GM11168 (cell line): ENCODE data around the gene ARG1.

Experiments
- in situ Hi-C: fragments of 300-500 bp; cut with MboI; formaldehyde crosslinking; loops from one replicate; pipeline ENCODE4 v1.12.0; 2022; ENCODE audit warnings: low sequenced_read_pairs; ENCODE audit not compliant: unreplicated experiment

The ARG1 gene

GRCh38 chr6:131572686-131573415 lies at the start of gene ARG1:
Gene ARG1, plus strand, starts transcription at chr6:131573226. Its CDS starts 57 bp downstream, at chr6:131573283.
- in situ Hi-C loops = no loop called here

- in situ Hi-C loops = no loop called here
Measured at GRCh38 chr6:131523988-131524673, 48.9 kb upstream of the ARG1 start.

- in situ Hi-C loops = loop anchor here (25.0 kb wide), 1 partner anchor 638 kb away; no protein-coding TSS in a partner anchor
Measured at GRCh38 chr6:131524695-131525336, 48.2 kb upstream of the ARG1 start.

GRCh38 chr6:131530936-131531335 lies 42.1 kb upstream of the ARG1 start:
- in situ Hi-C loops = loop anchor here (10.0 to 25.0 kb wide), 2 partner anchors 336 to 644 kb away; no protein-coding TSS in a partner anchor

- in situ Hi-C loops = loop anchor here (10.0 to 25.0 kb wide), 2 partner anchors 337 to 644 kb away; no protein-coding TSS in a partner anchor
Measured at GRCh38 chr6:131531681-131532080, 41.3 kb upstream of the ARG1 start.

- in situ Hi-C loops = loop anchor here (10.0 to 25.0 kb wide), 2 partner anchors 338 to 645 kb away; no protein-coding TSS in a partner anchor
Measured at GRCh38 chr6:131532580-131533039, 40.4 kb upstream of the ARG1 start.

GRCh38 chr6:131538615-131539014 lies 34.4 kb upstream of the ARG1 start:
- in situ Hi-C loops = loop anchor here (10.0 to 25.0 kb wide), 2 partner anchors 344 to 651 kb away; no protein-coding TSS in a partner anchor

- in situ Hi-C loops = loop anchor here (25.0 kb wide), 1 partner anchor 658 kb away; no protein-coding TSS in a partner anchor
Measured at GRCh38 chr6:131545317-131545716, 27.7 kb upstream of the ARG1 start.

GRCh38 chr6:131547488-131547887 lies 25.5 kb upstream of the ARG1 start:
- in situ Hi-C loops = loop anchor here (25.0 kb wide), 1 partner anchor 660 kb away; no protein-coding TSS in a partner anchor

- in situ Hi-C loops = loop anchor here (25.0 kb wide), 1 partner anchor 661 kb away; no protein-coding TSS in a partner anchor
Measured at GRCh38 chr6:131548441-131548840, 24.6 kb upstream of the ARG1 start.

GRCh38 chr6:131549811-131550210 lies 23.2 kb upstream of the ARG1 start:
- in situ Hi-C loops = loop anchor here (25.0 kb wide), 1 partner anchor 663 kb away; no protein-coding TSS in a partner anchor

GRCh38 chr6:131551902-131552301 lies 21.1 kb upstream of the ARG1 start:
- in situ Hi-C loops = no loop called here

- in situ Hi-C loops = no loop called here
Measured at GRCh38 chr6:131552572-131552971, 20.5 kb upstream of the ARG1 start.

- in situ Hi-C loops = no loop called here
Measured at GRCh38 chr6:131555992-131556391, 17.0 kb upstream of the ARG1 start.

- in situ Hi-C loops = no loop called here
Measured at GRCh38 chr6:131558922-131559321, 14.1 kb upstream of the ARG1 start.

GRCh38 chr6:131561925-131562707 lies 10.9 kb upstream of the ARG1 start:
- in situ Hi-C loops = no loop called here

GRCh38 chr6:131565056-131565455 lies 8.0 kb upstream of the ARG1 start:
- in situ Hi-C loops = no loop called here

- in situ Hi-C loops = no loop called here
Measured at GRCh38 chr6:131568726-131569125, 4.3 kb upstream of the ARG1 start.

- in situ Hi-C loops = no loop called here
Measured at GRCh38 chr6:131574133-131574532, 1.1 kb downstream of the ARG1 start.

GRCh38 chr6:131574686-131575085 lies 1.7 kb downstream of the ARG1 start:
- in situ Hi-C loops = no loop called here
